ENCODE data around the gene ENPP5.

GRCh38 chr6:46175976-46176375 is 5.2 kb upstream of the ENPP5 start:
- TF ChIP-seq TCF7 (CRISPR knock-in tag; IDR thresholded peaks at IDR 0.05; ENCODE audit: low read depth) (no peak), CTCF (IDR thresholded peaks at IDR 0.05) (no peak), ESRRA (CRISPR knock-in tag; IDR thresholded peaks at IDR 0.05; ENCODE audit: borderline replicate concordance) (no peak), TEAD4 (CRISPR knock-in tag; IDR thresholded peaks at IDR 0.05) (no peak)

All from WTC11 (cell line).